HG03060 (cell line): Measurements from ENCODE around the gene ADGRF5.
"Not testable (repeated sequence)": the region's sequence is repeated elsewhere in the genome, so short reads cannot be mapped to it uniquely, and the experiment has no call there.

Experiments used
- ATAC-seq: cut with Tn5 transposase; IDR thresholded peaks from one replicate; pipeline ENCODE4 v1.9.1; 2021; ENCODE audit warnings: low read depth, moderate number of reproducible peaks; ENCODE audit not compliant: unreplicated experiment

ADGRF5 gene

GRCh38 chr6:46896871-46897270 is 24.9 kb downstream of the ADGRF5 start:
- no peak for ATAC-seq

- ATAC-seq, result no peak
Measured at GRCh38 chr6:46895930-46896329, 25.8 kb downstream of the ADGRF5 start.

GRCh38 chr6:46894433-46894832 is 27.3 kb downstream of the ADGRF5 start:
- no peak for ATAC-seq

- ATAC-seq, result no peak
Measured at GRCh38 chr6:46893648-46894047, 28.1 kb downstream of the ADGRF5 start.

GRCh38 chr6:46891252-46891795 is 30.4 kb downstream of the ADGRF5 start:
- ATAC-seq, result no peak

GRCh38 chr6:46888578-46888977 is 33.2 kb downstream of the ADGRF5 start:
- ATAC-seq, result no peak

GRCh38 chr6:46888031-46888430 is 33.7 kb downstream of the ADGRF5 start:
- no peak for ATAC-seq

GRCh38 chr6:46882645-46883044 is 39.1 kb downstream of the ADGRF5 start:
- no peak for ATAC-seq

- no peak for ATAC-seq
Measured at GRCh38 chr6:46879003-46879402, 42.7 kb downstream of the ADGRF5 start.

GRCh38 chr6:46876126-46876525 is 45.6 kb downstream of the ADGRF5 start:
- ATAC-seq, result no peak

- ATAC-seq, result no peak
Measured at GRCh38 chr6:46867411-46867810, 54.3 kb downstream of the ADGRF5 start.

- no peak for ATAC-seq
Measured at GRCh38 chr6:46865221-46865620, 56.5 kb downstream of the ADGRF5 start.

GRCh38 chr6:46863791-46864190 is 57.9 kb downstream of the ADGRF5 start:
- no peak for ATAC-seq

- no peak for ATAC-seq
Measured at GRCh38 chr6:46862381-46862780, 59.4 kb downstream of the ADGRF5 start.

GRCh38 chr6:46855966-46856365 is 65.8 kb downstream of the ADGRF5 start:
- ATAC-seq, result not testable (repeated sequence)

GRCh38 chr6:46851576-46851975 is 70.2 kb downstream of the ADGRF5 start:
- not testable (repeated sequence) for ATAC-seq

- no peak for ATAC-seq
Measured at GRCh38 chr6:46850792-46851191, 70.9 kb downstream of the ADGRF5 start.

GRCh38 chr6:46849361-46849690 is 72.4 kb downstream of the ADGRF5 start:
- ATAC-seq, result no peak

GRCh38 chr6:46848684-46849360 is 72.9 kb downstream of the ADGRF5 start:
- no peak for ATAC-seq

- ATAC-seq, result no peak
Measured at GRCh38 chr6:46845126-46845525, 76.6 kb downstream of the ADGRF5 start.

- ATAC-seq, result not testable (repeated sequence)
Measured at GRCh38 chr6:46842252-46842846, 79.4 kb downstream of the ADGRF5 start.

GRCh38 chr6:46838033-46838432 is 83.7 kb downstream of the ADGRF5 start:
- ATAC-seq, result no peak
